WTC11 (cell line): Measurements from ENCODE around the gene MBD3L4. TPM values are rescaled to one million over a fixed set of nuclear protein-coding genes. Genes with fewer than 3 reads are reported as not detected.

ENCODE experiments used
- ATAC-seq: fragments of 200-7000 bp; cut with Tn5 transposase; 2 replicates; pipeline ENCODE4 v1.10.0; 2021; ENCODE audit warnings: mild to moderate bottlenecking, moderate library complexity
- CTCF ChIA-PET: fragments of 300-600 bp; sonication (Branson Sonifier 250); formaldehyde crosslinking; loops from one replicate; lab custom pipeline; 2021; ENCODE audit warnings: antibody characterized with exemption; lab: Charles Lee
- POLR2A ChIA-PET: fragments of 350-600 bp; sonication (Branson Sonifier 250); formaldehyde crosslinking; loops from one replicate; lab custom pipeline; 2021; ENCODE audit warnings: antibody characterized with exemption; lab: Charles Lee
- DNase-seq: peaks from one replicate; pipeline ENCODE4 v3.0.0; 2021; ENCODE audit warnings: low spot score
- H3K27ac Mint-ChIP-seq: 2 replicates; pipeline ENCODE4 v1.8.0; 2021; ENCODE audit warnings: mixed read lengths
- H3K27me3 Mint-ChIP-seq: 2 replicates; pipeline ENCODE4 v1.8.0; 2021; ENCODE audit warnings: low read depth, mild to moderate bottlenecking, moderate library complexity, mixed read lengths
- H3K36me3 Mint-ChIP-seq: 2 replicates; pipeline ENCODE4 v1.8.0; 2021; ENCODE audit warnings: mixed read lengths
- H3K4me1 Mint-ChIP-seq: 2 replicates; pipeline ENCODE4 v1.8.0; 2022; ENCODE audit warnings: mixed read lengths
- H3K4me3 Mint-ChIP-seq: 2 replicates; pipeline ENCODE4 v1.8.0; 2021; ENCODE audit warnings: mild to moderate bottlenecking, moderate library complexity, mixed read lengths
- H3K9me3 Mint-ChIP-seq: 2 replicates; pipeline ENCODE4 v1.8.0; 2021; ENCODE audit warnings: mixed read lengths
- CBFB ChIP-seq: sonication (generic); formaldehyde crosslinking; IDR thresholded peaks from 2 replicates; pipeline ENCODE4 v1.8.1; 2022; ENCODE audit warnings: mild to moderate bottlenecking, low read depth, missing genetic modification reagents
- EMX1 ChIP-seq: fragments of 250-450 bp; sonication (Bioruptor Pico); IDR thresholded peaks from 2 replicates; pipeline ENCODE4 v1.8.0; 2021; ENCODE audit warnings: mild to moderate bottlenecking
- FOXJ3 ChIP-seq: sonication (generic); formaldehyde crosslinking; IDR thresholded peaks from 2 replicates; pipeline ENCODE4 v1.9.0; 2021; ENCODE audit warnings: missing genetic modification reagents, mild to moderate bottlenecking, borderline replicate concordance
- FOXK1 ChIP-seq: sonication (generic); formaldehyde crosslinking; IDR thresholded peaks from 2 replicates; pipeline ENCODE4 v1.8.0; 2022; ENCODE audit warnings: mild to moderate bottlenecking, moderate library complexity, missing genetic modification reagents
- GABPB1 ChIP-seq: sonication (generic); formaldehyde crosslinking; IDR thresholded peaks from 2 replicates; pipeline ENCODE4 v1.8.1; 2023; ENCODE audit warnings: mild to moderate bottlenecking, missing genetic modification reagents
- IRF2 ChIP-seq: sonication (generic); formaldehyde crosslinking; IDR thresholded peaks from 2 replicates; pipeline ENCODE4 v1.8.0; 2022; ENCODE audit warnings: low read depth, missing genetic modification reagents, borderline replicate concordance
- JUN ChIP-seq: sonication (generic); formaldehyde crosslinking; IDR thresholded peaks from 2 replicates; pipeline ENCODE4 v1.8.0; 2023; ENCODE audit warnings: mild to moderate bottlenecking, missing genetic modification reagents
- MYBL2 ChIP-seq: sonication (generic); formaldehyde crosslinking; IDR thresholded peaks from 2 replicates; pipeline ENCODE4 v1.8.1; 2023; ENCODE audit warnings: mild to moderate bottlenecking, moderate library complexity, missing genetic modification reagents
- RORB ChIP-seq: fragments of 250-450 bp; sonication (Bioruptor Pico); IDR thresholded peaks from 2 replicates; pipeline ENCODE4 v1.9.0; 2021; ENCODE audit warnings: mild to moderate bottlenecking
- SMAD4 ChIP-seq: sonication (generic); formaldehyde crosslinking; IDR thresholded peaks from 2 replicates; pipeline ENCODE4 v1.8.0; 2022; ENCODE audit warnings: mild to moderate bottlenecking, missing genetic modification reagents
- ZNF396 ChIP-seq: fragments of 250-450 bp; sonication (Bioruptor Pico); IDR thresholded peaks from 2 replicates; pipeline ENCODE4 v1.8.0; 2021; ENCODE audit warnings: mild to moderate bottlenecking, moderate library complexity, borderline replicate concordance
- ZNF423 ChIP-seq: fragments of 250-450 bp; sonication (Bioruptor Pico); IDR thresholded peaks from 2 replicates; pipeline ENCODE4 v2.1.2; 2022; ENCODE audit warnings: mild to moderate bottlenecking, moderate library complexity
- total RNA-seq: library from RNA; stranded (reverse); gene quantifications from 3 replicates; pipeline ENCODE4 v1.2.3, GENCODE V29; 2021
- TF ChIP-seq, protein P1 (sequence below): fragments of 200-600 bp; IDR thresholded peaks from 2 replicates; pipeline ENCODE4 v1.8.0; 2022; ENCODE audit warnings: antibody characterized with exemption
- TF ChIP-seq, protein P2 (sequence below): fragments of 250-450 bp; sonication (Bioruptor Pico); IDR thresholded peaks from 2 replicates; pipeline ENCODE4 v2.1.2; 2022; ENCODE audit warnings: mild to moderate bottlenecking, moderate library complexity
- TF ChIP-seq, protein P3 (sequence below): sonication (generic); formaldehyde crosslinking; IDR thresholded peaks from 2 replicates; pipeline ENCODE4 v1.8.0; 2022; ENCODE audit warnings: missing genetic modification reagents
- TF ChIP-seq, protein P4 (sequence below): fragments of 250-450 bp; sonication (Bioruptor Pico); conservative IDR thresholded peaks from 2 replicates; pipeline ENCODE4 v1.9.0; 2021; ENCODE audit warnings: mild to moderate bottlenecking
- TF ChIP-seq, protein P5 (sequence below): sonication (generic); formaldehyde crosslinking; conservative IDR thresholded peaks from 2 replicates; pipeline ENCODE4 v1.8.1; 2022; ENCODE audit warnings: mild to moderate bottlenecking, missing genetic modification reagents
- TF ChIP-seq, protein P6 (sequence below): sonication (generic); formaldehyde crosslinking; IDR thresholded peaks from 2 replicates; pipeline ENCODE4 v1.8.1; 2022; ENCODE audit warnings: missing genetic modification reagents, borderline replicate concordance
- TF ChIP-seq, protein P7 (sequence below): fragments of 250-450 bp; sonication (Bioruptor Pico); IDR thresholded peaks from 2 replicates; pipeline ENCODE4 v1.9.0; 2021; ENCODE audit warnings: mild to moderate bottlenecking, borderline replicate concordance

MBD3L4 gene
- total RNA-seq, 1 experiment from 2014 or later: not detected

DNA sequence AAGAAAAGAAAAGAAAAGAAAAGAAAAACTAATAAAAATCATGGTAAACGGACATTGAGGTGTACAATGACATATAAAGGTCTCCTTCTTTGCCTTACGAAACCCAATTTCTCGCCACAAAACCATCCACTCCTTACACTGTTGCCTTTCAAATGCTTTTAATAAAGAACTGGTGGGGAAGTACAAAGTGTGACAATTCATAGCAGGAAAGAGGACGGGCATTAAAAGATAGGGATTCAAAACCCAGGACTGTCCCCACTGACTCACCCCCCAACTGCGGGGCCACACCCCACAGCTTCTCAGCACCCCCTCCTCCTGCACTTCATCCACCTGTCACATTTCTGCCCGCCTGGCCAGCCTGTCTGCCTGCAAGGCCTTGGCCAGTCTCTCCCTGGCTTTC lies 21.2 kb downstream of the MBD3L4 start:
- H3K36me3 Mint-ChIP-seq: peaks cover 24% of the 10 kb centered on the region
- H3K27ac Mint-ChIP-seq: no peak overlapping the region
- ATAC-seq (no peak), DNase-seq (no peak)
- TF ChIP-seq, protein P1, sequence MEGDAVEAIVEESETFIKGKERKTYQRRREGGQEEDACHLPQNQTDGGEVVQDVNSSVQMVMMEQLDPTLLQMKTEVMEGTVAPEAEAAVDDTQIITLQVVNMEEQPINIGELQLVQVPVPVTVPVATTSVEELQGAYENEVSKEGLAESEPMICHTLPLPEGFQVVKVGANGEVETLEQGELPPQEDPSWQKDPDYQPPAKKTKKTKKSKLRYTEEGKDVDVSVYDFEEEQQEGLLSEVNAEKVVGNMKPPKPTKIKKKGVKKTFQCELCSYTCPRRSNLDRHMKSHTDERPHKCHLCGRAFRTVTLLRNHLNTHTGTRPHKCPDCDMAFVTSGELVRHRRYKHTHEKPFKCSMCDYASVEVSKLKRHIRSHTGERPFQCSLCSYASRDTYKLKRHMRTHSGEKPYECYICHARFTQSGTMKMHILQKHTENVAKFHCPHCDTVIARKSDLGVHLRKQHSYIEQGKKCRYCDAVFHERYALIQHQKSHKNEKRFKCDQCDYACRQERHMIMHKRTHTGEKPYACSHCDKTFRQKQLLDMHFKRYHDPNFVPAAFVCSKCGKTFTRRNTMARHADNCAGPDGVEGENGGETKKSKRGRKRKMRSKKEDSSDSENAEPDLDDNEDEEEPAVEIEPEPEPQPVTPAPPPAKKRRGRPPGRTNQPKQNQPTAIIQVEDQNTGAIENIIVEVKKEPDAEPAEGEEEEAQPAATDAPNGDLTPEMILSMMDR: no peak
- TF ChIP-seq, protein P2, sequence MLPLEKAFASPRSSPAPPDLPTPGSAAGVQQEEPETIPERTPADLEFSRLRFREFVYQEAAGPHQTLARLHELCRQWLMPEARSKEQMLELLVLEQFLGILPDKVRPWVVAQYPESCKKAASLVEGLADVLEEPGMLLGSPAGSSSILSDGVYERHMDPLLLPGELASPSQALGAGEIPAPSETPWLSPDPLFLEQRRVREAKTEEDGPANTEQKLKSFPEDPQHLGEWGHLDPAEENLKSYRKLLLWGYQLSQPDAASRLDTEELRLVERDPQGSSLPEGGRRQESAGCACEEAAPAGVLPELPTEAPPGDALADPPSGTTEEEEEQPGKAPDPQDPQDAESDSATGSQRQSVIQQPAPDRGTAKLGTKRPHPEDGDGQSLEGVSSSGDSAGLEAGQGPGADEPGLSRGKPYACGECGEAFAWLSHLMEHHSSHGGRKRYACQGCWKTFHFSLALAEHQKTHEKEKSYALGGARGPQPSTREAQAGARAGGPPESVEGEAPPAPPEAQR (CRISPR knock-in tag): no peak
- TF ChIP-seq CBFB: no peak
- TF ChIP-seq RORB (CRISPR knock-in tag): no peak
- TF ChIP-seq, protein P3, sequence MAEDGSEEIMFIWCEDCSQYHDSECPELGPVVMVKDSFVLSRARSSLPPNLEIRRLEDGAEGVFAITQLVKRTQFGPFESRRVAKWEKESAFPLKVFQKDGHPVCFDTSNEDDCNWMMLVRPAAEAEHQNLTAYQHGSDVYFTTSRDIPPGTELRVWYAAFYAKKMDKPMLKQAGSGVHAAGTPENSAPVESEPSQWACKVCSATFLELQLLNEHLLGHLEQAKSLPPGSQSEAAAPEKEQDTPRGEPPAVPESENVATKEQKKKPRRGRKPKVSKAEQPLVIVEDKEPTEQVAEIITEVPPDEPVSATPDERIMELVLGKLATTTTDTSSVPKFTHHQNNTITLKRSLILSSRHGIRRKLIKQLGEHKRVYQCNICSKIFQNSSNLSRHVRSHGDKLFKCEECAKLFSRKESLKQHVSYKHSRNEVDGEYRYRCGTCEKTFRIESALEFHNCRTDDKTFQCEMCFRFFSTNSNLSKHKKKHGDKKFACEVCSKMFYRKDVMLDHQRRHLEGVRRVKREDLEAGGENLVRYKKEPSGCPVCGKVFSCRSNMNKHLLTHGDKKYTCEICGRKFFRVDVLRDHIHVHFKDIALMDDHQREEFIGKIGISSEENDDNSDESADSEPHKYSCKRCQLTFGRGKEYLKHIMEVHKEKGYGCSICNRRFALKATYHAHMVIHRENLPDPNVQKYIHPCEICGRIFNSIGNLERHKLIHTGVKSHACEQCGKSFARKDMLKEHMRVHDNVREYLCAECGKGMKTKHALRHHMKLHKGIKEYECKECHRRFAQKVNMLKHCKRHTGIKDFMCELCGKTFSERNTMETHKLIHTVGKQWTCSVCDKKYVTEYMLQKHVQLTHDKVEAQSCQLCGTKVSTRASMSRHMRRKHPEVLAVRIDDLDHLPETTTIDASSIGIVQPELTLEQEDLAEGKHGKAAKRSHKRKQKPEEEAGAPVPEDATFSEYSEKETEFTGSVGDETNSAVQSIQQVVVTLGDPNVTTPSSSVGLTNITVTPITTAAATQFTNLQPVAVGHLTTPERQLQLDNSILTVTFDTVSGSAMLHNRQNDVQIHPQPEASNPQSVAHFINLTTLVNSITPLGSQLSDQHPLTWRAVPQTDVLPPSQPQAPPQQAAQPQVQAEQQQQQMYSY (CRISPR knock-in tag): no peak
- no peak for TF ChIP-seq JUN (CRISPR knock-in tag)
- TF ChIP-seq, protein P4, sequence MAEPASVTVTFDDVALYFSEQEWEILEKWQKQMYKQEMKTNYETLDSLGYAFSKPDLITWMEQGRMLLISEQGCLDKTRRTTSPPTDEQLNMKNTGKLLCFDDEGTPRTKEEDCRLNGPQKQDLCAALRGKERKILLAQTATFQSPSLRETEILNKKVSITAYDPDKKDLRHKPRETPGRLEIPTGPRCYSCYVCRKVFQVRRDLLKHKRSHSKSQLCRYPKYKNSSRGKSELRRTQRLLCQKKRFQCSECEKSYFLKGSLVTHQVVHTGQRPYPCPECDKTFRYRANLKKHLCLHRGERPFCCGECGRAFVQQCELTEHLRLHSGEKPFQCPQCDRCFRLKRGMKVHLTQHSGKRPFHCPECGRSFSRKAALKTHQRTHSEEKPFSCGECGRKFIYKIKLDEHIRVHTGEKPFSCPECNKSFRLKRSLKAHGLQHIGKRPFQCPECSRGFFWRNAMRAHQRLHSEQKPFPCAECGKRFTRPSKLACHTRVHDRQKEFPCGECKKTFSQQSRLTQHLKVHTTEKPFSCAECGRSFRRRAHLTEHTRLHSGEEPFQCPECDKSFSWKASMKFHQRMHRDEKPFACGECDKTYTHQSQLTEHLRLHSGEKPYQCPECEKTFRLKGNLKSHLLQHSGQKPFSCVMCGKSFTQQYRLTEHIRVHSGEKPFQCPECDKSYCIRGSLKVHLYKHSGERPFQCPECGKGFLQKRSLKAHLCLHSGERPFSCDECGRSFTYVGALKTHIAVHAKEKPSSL: no peak
- TF ChIP-seq IRF2 (CRISPR knock-in tag): no peak
- TF ChIP-seq SMAD4 (CRISPR knock-in tag): no peak
- TF ChIP-seq ZNF396 (CRISPR knock-in tag): no peak
- TF ChIP-seq FOXK1 (CRISPR knock-in tag): no peak
- no peak for TF ChIP-seq ZNF423 (CRISPR knock-in tag)
- TF ChIP-seq, protein P5, sequence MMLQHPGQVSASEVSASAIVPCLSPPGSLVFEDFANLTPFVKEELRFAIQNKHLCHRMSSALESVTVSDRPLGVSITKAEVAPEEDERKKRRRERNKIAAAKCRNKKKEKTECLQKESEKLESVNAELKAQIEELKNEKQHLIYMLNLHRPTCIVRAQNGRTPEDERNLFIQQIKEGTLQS (CRISPR knock-in tag): no peak
- TF ChIP-seq FOXJ3 (CRISPR knock-in tag): no peak
- no peak overlapping the region for H3K4me3 Mint-ChIP-seq
- ChIA-PET POLR2A (no interaction called here), CTCF (no interaction called here)
- peaks cover 6% of the 10 kb centered on the region for H3K27me3 Mint-ChIP-seq
- H3K9me3 Mint-ChIP-seq: peaks cover 31% of the 10 kb centered on the region
- H3K4me1 Mint-ChIP-seq: no peaks in the 10 kb centered on the region

DNA sequence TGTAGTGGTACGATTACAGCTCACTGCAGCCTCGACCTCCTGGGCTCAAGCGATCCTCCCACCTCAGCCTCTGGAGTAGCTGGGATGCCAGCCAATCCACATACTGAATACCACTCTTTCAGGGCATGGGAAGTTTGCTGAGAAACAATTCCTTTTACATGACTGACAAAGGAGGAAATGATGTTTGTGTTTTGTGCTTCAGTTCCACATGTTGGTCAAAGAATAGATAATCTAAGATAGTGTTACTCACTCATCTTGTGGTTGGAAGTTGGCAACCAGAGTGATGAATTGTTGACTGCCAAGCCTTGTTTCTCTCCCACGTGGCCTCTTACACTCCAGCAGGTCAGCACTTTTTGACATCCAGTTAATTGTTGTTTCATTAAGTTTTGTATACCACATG lies 26.3 kb downstream of the MBD3L4 start:
- ATAC-seq: no peak
- H3K27ac Mint-ChIP-seq: no peak overlapping the region
- H3K4me1 Mint-ChIP-seq: no peaks in the 10 kb centered on the region
- CTCF ChIA-PET: interaction anchor here (1.2 kb wide), 1 partner anchor 89 kb away, joined by 3 read pairs; no protein-coding TSS in a partner anchor
- POLR2A ChIA-PET: no interaction called here
- H3K36me3 Mint-ChIP-seq: peaks cover 56% of the 10 kb centered on the region
- no peak for DNase-seq
- peaks cover 12% of the 10 kb centered on the region for H3K27me3 Mint-ChIP-seq
- peaks cover 64% of the 10 kb centered on the region for H3K9me3 Mint-ChIP-seq
- no peak overlapping the region for H3K4me3 Mint-ChIP-seq
- TF ChIP-seq, protein P6, sequence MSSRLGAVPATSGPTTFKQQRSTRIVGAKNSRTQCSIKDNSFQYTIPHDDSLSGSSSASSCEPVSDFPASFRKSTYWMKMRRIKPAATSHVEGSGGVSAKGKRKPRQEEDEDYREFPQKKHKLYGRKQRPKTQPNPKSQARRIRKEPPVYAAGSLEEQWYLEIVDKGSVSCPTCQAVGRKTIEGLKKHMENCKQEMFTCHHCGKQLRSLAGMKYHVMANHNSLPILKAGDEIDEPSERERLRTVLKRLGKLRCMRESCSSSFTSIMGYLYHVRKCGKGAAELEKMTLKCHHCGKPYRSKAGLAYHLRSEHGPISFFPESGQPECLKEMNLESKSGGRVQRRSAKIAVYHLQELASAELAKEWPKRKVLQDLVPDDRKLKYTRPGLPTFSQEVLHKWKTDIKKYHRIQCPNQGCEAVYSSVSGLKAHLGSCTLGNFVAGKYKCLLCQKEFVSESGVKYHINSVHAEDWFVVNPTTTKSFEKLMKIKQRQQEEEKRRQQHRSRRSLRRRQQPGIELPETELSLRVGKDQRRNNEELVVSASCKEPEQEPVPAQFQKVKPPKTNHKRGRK (CRISPR knock-in tag): no peak
- no peak for TF ChIP-seq GABPB1 (CRISPR knock-in tag)
- TF ChIP-seq, protein P5 (CRISPR knock-in tag): no peak
- no peak for TF ChIP-seq MYBL2 (CRISPR knock-in tag)
- TF ChIP-seq, protein P7, sequence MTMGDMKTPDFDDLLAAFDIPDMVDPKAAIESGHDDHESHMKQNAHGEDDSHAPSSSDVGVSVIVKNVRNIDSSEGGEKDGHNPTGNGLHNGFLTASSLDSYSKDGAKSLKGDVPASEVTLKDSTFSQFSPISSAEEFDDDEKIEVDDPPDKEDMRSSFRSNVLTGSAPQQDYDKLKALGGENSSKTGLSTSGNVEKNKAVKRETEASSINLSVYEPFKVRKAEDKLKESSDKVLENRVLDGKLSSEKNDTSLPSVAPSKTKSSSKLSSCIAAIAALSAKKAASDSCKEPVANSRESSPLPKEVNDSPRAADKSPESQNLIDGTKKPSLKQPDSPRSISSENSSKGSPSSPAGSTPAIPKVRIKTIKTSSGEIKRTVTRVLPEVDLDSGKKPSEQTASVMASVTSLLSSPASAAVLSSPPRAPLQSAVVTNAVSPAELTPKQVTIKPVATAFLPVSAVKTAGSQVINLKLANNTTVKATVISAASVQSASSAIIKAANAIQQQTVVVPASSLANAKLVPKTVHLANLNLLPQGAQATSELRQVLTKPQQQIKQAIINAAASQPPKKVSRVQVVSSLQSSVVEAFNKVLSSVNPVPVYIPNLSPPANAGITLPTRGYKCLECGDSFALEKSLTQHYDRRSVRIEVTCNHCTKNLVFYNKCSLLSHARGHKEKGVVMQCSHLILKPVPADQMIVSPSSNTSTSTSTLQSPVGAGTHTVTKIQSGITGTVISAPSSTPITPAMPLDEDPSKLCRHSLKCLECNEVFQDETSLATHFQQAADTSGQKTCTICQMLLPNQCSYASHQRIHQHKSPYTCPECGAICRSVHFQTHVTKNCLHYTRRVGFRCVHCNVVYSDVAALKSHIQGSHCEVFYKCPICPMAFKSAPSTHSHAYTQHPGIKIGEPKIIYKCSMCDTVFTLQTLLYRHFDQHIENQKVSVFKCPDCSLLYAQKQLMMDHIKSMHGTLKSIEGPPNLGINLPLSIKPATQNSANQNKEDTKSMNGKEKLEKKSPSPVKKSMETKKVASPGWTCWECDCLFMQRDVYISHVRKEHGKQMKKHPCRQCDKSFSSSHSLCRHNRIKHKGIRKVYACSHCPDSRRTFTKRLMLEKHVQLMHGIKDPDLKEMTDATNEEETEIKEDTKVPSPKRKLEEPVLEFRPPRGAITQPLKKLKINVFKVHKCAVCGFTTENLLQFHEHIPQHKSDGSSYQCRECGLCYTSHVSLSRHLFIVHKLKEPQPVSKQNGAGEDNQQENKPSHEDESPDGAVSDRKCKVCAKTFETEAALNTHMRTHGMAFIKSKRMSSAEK (CRISPR knock-in tag): no peak
- no peak for TF ChIP-seq EMX1
